HG02610 (cell line): ENCODE data around the gene CCDC74A.
"Not testable (repeated sequence)": the region's sequence is repeated elsewhere in the genome, so short reads cannot be mapped to it uniquely, and the experiment has no call there.

Experiments used
- ATAC-seq: cut with Tn5 transposase; IDR thresholded peaks from one replicate; pipeline ENCODE4 v1.9.1; 2021; ENCODE audit warnings: mild to moderate bottlenecking, moderate library complexity; ENCODE audit not compliant: unreplicated experiment

Gene CCDC74A

DNA sequence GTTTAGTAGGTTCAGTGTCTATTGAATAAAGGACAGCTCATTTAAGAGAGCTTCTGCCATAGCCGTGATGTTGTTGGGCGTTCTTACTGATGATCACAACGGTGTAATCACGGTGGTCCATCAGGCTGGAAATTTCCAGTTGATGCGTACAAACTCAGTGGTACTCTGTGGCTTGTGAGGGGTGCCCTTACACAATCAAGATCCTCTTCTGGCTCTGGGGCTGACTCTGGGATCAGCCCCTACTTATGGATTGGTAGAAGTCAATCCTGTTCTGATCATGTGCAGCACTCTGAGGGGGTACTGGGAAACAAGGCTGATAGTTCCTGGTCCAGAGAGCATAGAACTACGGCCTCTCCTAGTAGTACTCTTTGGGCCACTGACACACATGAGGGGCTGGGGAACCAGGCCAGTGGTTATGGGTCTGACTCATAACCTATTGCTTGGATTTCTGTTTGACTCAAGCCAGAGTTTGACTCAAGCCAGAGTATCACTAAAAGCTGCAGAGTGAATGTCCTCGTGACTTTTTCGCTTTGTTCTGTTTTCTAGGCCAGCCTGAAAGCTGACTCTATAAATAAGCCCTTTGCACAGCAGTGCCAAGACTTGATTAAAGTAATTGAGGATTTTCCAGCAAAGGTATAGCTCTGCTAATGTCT, 29.2 kb upstream of the CCDC74A start:
- peak; percentile 98 for ATAC-seq

DNA sequence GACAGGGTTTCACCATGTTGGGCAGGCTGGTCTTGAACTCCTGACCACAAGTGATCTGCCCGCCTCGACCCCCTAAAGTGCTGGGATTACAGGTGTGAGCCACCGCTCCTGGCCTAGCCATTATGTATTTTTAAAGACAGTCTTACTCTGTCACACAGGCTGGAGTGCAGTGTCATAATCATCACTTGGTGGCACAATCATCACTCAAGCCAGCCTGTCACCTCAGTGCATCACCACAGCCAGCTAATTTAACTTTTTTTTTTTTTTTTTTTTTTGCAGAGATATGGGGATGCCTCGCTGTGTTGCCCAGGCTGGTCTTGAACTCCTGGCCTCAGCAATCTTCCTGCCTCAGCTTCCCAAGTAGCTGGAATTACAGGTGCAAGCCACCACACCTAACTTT, 24.1 kb upstream of the CCDC74A start:
- not testable (repeated sequence) for ATAC-seq

DNA sequence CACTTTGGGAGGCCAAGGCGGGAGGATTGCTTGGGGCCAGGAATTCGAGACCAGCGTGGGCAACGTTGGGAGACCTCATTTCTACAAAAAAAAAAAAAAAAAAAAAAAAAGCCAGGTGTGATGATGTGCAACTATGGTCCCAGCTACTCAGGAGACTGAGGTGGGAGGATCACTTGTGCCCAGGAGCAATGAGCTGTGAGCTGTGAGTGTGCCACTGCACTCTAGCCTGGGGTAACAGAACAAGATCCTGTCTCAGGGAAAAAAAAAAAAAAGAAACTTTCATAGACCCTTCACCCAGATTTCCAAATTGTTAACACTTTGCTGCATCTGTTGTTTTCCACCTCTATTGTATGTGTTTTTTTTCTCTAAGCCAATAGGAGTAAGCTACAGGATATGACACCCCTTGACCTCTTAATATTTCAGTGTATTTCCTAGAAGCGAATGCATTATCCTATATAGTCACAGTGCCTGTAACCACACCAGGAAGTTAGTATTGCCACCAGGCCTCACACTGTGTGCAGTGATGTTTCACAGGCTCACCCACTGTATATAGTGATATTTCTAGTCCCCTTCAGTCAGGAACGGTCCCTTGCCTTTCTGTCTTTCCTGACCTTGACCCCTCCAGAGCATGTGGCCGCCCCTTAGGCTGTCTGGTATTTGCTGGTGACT, 23.5 kb upstream of the CCDC74A start:
- ATAC-seq = not testable (repeated sequence)

DNA sequence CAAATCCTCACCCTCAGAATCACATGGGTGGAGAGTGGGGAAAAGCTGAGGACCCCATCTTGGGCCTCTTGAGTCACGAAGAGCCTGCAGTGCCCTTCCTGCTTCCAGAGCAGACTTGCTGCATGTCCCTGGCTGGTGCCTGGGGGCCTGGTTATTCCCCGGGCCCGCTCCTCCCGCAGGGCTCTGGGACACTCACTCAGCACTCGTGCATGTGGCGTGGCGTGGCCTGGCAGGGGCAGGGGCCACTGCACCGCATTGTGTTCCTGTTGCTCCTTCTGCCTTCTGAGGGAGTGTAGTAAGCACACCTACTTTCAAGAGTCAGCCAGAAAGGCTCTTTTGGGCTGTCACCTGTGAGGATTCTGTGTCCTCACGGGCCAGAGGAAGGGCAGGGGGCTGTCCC, 18.1 kb upstream of the CCDC74A start:
- ATAC-seq = no peak

DNA sequence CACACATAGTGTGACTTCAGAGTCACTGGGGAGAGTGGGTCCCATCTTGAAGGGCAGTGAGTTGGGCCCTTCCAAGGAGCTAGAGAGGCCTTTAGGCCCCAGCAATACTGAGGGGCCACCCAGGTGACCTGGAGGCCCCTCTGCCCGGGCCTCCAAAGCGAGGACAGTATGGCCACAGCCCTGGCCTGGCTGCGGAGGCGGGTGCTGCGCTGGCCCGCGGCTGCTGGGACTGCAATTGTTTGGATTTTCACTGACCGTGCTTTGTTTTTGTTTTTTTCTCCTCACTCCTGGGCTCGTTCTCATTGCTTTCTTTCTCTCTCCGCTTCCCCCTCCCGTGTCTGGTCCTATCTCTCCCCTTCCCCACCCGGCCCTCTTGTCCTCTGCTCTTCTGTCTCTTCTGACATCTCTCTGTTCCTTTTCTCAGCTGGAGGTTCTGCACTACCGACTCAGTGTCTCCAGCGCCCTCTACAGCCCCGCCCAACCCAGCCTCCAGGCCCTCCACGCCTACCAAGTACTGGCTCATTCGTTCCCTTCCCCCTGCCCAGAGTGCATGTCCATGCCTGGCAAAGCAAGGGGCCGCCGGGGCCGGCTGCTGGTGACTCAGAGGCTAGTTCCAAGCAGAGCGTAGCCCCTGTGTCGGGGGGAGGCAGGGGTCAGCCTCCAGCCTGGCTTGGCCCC, 16.3 kb upstream of the CCDC74A start:
- ATAC-seq = not testable (repeated sequence)

- ATAC-seq = not testable (repeated sequence)
Observed at GRCh38 chr2:131511969-131512870, 15.5 kb upstream of the CCDC74A start.

GRCh38 chr2:131514408-131515166, 13.1 kb upstream of the CCDC74A start:
- ATAC-seq = peak; percentile 88

GRCh38 chr2:131515235-131515634, 12.5 kb upstream of the CCDC74A start:
- not testable (repeated sequence) for ATAC-seq

GRCh38 chr2:131516011-131516410, 11.7 kb upstream of the CCDC74A start:
- ATAC-seq = no peak

DNA sequence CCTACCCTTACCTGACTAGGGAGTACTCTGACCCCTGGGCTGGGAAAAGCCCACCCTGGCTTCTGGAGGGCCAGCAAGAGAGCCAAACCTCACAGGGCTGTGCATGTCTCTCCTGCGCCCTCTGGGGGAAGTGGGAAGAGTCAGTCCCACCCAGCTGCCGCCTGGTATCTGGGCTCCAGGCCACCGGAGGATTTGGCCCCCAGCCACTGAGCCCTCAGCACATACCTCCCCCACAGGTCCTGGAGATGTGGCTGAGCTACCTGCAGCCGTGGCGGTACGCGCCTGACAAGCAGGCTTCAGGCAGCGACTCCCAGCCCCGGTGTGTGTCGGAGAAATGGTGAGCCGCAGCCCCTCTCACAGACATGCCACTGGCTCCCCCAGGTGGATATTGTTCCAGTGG, 11.1 kb upstream of the CCDC74A start:
- ATAC-seq = not testable (repeated sequence)

DNA sequence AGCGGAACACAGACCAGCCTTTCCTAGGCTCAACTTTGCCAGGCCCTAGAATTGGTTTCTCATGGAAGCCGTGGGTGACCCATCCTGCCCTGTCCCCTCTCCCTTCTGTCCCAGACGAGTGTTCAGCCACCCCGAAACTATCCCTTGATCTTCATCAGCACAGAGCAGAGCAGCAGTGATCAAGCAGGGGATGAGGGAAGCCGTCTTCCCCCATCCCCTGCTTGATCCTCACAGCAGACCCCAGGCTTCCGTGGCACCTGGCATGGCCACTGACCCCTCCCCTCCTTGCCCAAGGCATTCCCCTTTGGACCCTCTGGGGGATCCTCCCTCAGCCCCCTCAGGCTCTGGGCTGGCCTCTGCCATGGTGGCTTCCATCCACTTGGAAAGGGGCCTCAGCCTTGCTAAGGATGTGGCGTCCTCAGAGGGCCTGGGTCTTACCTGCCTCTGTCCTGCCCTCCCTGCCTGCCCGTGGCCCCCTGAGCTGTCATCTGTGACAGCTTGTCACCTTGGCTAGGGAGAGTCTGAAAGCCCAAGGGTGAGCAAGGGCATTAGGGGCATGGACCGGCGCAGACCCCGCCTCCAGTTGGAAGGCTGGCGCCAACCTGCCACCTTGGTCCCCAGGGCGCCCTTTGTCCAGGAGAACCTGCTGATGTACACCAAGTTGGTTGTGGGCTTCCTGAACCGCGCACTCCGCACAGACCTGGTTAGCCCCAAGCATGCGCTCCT, 10.4 kb upstream of the CCDC74A start:
- ATAC-seq = no peak

GRCh38 chr2:131517856-131518255, 9.8 kb upstream of the CCDC74A start:
- not testable (repeated sequence) for ATAC-seq

GRCh38 chr2:131518531-131518930, 9.2 kb upstream of the CCDC74A start:
- ATAC-seq = not testable (repeated sequence)

DNA sequence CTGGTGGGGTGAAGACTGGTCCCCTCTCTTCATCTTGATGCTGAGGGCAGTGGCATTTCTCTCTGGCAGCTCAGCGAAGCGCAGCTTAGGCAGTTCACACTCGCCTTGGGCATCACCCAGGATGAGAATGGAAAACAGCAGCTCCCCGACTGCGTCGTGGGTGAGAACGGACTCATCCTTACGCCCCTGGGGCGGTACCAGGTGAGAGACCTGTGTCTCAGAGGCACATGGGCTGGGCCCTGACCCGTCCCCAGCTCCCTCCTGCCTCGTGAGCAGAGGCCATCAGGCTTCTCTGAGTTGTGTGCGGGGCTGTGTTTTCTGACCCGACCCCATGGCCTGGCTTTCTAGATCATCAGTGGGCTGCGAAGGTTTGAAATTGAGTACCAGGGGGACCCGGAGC, 8.2 kb upstream of the CCDC74A start:
- no peak for ATAC-seq

GRCh38 chr2:131519871-131520470, 7.7 kb upstream of the CCDC74A start:
- ATAC-seq = not testable (repeated sequence)

GRCh38 chr2:131520526-131520925, 7.2 kb upstream of the CCDC74A start:
- ATAC-seq = no peak

DNA sequence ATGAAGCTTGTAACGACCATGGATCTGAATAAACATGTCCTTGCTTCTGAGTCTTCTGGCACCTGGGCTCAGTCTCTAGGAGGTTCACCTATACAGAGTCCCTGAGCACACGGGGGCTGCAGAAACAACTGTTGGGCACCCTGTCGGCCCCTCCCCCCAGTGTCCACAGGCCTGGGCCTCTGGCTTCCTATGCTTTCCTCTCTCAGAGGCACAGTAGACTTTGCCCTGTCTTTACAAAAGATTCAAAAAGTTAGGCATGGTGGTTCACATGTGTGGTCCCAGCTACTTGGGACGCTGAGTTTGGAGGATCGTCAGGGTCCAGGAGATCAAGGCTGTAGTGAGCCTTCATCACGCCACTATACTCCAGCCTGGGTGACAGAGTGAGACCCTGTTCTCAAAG, 6.2 kb upstream of the CCDC74A start:
- ATAC-seq = not testable (repeated sequence)

- ATAC-seq = no peak
Observed at GRCh38 chr2:131521961-131522781, 5.5 kb upstream of the CCDC74A start.
